T-helper 1 cell (primary cell): Measurements from ENCODE around the gene CEP192.
"Not testable (repeated sequence)": the region's sequence is repeated elsewhere in the genome, so short reads cannot be mapped to it uniquely, and the experiment has no call there.

Source experiments
- DNase-seq, 5 donors: peaks; one replicate each; pipeline ENCODE4 v3.0.0-alpha.2; 2012 to 2020

The CEP192 gene

GRCh38 chr18:13036622-13037320 lies 45.6 kb downstream of the CEP192 start:
- DNase-seq = no peak

- DNase-seq = no peak
These were observed 48.6 kb downstream of the CEP192 start for GRCh38 chr18:13039806-13040205.

DNA sequence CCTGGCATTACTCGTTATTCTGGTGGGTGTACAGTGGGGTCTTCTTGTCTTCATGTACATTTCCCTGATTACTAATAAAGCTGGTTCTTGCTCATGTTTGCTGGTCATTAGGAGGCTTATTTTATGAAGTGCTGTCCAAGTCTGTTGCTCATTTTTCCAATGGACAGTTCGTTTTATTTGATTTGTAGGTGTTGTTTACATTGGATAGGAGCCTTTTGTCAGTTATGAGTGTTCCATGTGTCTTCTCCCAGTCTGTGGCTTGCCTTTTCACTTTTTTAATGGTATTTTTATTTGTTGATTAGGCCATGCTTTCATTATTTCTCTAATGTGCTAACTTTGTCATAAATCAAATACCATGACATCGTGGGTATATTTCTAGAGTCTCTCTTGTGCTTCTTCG lies 51.9 kb downstream of the CEP192 start:
- no peak for DNase-seq

DNA sequence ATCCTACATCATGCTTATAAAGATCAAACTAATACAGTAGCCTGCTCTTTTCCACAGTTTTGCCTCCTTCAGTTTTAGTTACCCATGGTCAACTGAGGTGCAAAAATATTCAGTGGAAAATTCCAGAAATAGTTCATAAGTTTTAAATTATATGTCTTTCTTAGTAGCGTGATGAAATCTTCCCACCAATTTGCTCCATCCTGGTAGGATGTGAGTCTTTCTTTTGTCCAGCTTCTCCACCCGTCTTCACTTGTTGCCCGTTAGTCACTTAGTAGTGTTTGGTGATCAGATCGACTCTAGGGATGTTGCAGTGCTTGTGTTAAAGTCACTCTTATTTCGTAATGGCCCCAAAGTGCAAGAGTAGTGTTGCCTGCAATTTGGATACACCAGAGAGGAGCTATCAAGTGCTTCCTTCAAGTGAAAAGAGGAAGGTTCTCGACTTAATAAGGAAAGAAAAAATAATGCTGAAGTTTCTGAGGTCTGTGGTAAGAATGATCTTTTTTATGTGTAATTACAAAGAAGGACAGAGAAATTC lies 57.0 kb downstream of the CEP192 start:
- no peak for DNase-seq

GRCh38 chr18:13051159-13051558 lies 60.0 kb downstream of the CEP192 start:
- no peak for DNase-seq

- peak in 1 of 5 donors; percentile 41 for DNase-seq
These were observed 60.8 kb downstream of the CEP192 start for GRCh38 chr18:13051950-13052349.

- no peak for DNase-seq
These were observed 63.2 kb downstream of the CEP192 start for GRCh38 chr18:13054336-13054735.

GRCh38 chr18:13061630-13062189 lies 70.5 kb downstream of the CEP192 start:
- DNase-seq = no peak

GRCh38 chr18:13067124-13067523 lies 76.0 kb downstream of the CEP192 start:
- DNase-seq = no peak

DNA sequence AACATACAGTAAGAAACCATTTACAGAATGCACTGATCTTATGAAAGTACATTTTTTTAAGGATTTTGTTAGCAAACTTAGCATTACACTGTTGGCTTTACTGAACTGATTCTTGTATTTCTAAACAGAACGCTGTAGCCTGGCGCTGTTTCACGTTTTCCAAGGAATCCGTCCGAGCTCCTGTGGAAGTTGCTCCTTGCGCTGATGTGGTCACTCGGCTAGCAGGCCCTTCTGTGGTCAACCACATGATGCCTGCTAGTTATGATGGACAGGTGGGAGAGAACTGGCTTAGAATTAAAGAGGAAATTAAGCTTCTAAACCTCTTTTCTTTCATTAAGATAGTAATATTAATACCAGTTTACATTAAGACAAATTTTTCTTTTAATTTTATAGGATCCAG lies 76.8 kb downstream of the CEP192 start:
- DNase-seq = no peak

DNA sequence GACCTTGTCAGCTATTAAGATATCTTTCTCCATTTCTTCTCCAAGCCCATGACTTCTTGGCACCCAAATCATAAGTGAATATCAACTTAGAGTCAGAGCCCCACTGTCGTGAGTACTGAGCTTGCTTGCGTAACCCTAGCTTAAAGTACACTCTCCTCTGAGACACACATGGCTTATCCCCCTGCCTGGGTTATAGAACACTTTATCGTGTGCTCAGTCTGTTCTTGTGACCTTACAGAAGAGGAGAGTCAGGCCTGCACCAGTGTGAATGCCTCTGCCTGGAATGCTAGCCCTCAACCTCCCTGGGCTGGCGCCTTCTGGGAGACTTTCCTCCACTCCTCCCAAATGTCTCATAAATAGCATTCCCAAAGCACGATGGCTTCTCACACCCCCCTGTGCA lies 79.3 kb downstream of the CEP192 start:
- DNase-seq = no peak

GRCh38 chr18:13076886-13077285 lies 85.7 kb downstream of the CEP192 start:
- DNase-seq = no peak

GRCh38 chr18:13077473-13077872 lies 86.3 kb downstream of the CEP192 start:
- no peak for DNase-seq

- DNase-seq = not testable (repeated sequence)
These were observed 86.9 kb downstream of the CEP192 start for GRCh38 chr18:13078065-13078464.

DNA sequence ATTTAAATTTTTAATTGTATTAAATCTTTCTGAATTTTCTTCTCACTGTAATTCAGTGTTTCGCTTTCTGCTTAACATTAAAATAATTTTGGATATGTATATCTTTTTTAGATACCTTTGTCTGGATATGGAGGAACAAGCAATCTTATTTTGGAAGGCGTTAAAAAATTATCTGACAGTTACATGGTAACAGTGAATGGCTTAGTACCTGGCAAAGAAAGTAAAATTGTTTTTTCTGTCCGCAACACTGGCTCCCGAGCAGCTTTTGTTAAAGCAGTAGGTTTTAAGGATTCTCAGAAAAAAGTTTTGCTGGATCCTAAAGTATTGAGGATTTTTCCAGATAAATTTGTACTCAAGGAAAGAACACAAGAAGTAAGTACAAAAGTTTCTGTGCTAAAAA lies 95.7 kb downstream of the CEP192 start:
- DNase-seq = no peak

DNA sequence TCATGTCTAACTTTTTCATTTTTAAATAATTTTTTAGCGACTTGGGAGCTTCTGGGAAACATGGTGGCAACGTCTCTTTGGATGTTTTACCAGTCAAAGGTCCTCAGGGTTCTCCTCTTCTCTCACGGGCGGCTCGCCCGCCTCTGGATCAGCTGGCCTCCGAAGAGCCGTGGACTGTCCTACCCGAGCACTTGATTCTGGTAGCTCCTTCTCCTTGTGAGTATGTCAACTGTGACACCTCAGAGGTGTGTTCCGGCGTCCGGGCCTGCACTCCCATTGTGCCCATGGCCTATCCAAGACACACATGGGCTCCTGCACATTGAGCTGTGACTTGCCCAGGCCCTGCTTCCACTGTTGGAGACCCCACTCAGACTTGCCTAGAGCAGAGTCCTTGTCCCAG lies 104.3 kb downstream of the CEP192 start:
- DNase-seq = no peak

- DNase-seq = no peak
These were observed 105.1 kb downstream of the CEP192 start for GRCh38 chr18:13096232-13096631.

GRCh38 chr18:13096719-13097118 lies 105.6 kb downstream of the CEP192 start:
- no peak for DNase-seq

GRCh38 chr18:13098104-13098503 lies 106.9 kb downstream of the CEP192 start:
- DNase-seq = not testable (repeated sequence)

GRCh38 chr18:13099113-13099512 lies 108.0 kb downstream of the CEP192 start:
- no peak for DNase-seq

GRCh38 chr18:13100942-13101658 lies 109.9 kb downstream of the CEP192 start:
- DNase-seq = no peak

DNA sequence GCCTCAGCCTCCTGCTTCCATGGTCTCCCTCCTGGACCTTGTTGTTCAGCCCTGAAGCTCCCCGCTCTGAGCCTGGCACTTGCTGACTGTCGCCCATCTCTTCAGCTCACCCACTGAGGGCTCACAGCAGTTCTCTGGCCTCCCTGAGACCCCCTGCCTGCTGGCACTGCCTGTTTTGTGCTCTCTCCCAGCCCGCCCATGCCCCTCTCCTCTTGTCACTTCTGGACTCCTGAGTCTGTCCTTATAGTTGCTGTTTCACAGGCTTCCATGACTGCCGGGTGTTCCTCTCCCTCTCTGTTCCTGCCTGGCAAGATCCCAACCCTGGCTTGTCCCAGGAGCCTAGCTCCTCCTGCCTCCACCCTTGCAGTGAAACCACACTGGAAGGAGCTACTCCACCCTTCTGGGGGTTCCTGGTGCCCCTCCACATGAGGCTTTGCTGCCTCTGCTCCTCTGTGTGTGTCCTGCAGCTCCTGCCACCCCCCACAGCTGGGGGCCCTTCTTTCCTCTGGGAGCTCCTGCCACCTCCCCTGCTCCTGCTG lies 110.6 kb downstream of the CEP192 start:
- no peak for DNase-seq

DNA sequence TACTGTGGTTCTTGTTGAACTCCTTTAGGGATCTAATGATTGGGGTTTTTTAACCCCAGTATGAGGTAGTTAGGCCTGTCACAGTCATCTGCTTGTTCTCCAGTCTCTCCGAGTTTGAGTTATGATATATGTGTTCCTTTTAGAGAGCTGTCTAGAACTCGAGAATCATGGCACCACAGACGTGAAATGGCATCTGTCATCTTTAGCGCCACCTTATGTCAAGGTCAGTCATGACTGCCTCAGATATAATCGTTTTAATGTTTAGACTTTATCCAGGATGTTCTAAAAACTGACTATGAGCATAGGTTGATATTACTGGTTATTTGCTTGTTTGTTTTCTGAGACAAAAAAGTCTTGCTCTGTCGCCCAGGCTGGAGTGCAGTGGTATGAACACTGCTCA lies 112.2 kb downstream of the CEP192 start:
- DNase-seq = peak in 1 of 5 donors; percentile 8

DNA sequence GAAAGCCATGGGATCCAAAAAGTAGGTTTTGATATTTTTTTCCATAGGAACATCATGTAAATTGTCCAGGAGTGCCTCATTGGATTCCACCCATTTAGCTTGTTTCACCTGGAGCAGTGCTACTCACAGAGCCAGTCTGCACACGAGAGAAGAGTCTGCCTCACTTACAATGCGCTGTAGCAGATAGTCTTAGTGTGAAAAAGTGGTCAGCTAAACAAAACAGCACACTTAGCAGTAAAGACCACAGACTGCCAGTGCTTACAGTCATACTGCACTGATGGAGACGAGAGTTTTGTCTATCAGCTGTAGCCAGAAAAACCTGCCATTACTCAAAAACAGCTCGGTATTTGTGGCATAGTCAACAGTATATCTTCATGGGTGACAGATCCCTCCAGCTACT lies 113.9 kb downstream of the CEP192 start:
- no peak for DNase-seq
